ENCODE data around the gene EVX1.

The EVX1 gene

DNA sequence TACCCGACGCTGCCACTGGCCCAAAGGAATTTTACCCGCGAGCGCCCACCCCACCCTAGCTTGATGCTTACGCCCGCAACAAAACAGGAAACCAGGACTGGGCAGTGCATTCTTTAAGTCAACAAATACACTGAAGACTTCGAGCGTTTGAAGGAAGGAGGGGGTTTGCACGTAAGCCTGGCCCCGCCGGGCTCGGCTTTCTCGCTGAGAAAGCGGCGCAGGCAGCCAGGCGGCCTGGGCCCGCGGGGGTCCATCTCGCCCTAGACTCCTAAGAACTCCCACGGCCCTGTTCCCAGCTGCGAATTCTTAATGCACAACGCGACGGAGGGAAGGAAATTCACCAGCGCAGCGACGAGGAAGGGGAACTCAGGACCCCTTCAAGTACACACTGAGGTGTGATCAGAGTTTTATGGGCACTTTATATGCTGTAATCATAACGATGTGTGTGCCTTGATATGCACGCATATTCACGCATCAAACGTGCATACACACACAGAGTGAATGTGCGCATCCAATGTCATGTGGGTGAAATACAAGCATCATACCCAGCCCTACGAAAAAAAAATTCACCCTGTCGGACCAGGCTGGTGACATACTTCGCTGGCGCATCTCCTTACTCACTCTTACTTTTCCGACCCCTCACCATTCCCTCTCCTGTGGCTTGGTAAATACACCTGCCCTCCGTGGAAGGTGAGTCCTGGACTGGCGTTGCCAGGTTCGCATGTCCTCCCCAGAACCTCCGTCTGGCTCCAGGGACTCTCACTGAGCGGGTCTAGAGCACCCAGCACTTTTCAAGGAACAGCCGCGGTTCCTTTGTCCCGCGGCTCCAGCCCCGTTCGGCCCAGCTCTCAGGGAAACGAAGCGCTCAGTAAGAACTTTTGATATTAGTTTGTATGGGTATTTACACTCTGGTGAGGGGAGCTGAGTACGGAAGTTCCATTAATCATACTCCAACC is 37.0 kb upstream of the EVX1 start:
- no peak for DNase-seq (ENCODE audit: low read depth)

DNA sequence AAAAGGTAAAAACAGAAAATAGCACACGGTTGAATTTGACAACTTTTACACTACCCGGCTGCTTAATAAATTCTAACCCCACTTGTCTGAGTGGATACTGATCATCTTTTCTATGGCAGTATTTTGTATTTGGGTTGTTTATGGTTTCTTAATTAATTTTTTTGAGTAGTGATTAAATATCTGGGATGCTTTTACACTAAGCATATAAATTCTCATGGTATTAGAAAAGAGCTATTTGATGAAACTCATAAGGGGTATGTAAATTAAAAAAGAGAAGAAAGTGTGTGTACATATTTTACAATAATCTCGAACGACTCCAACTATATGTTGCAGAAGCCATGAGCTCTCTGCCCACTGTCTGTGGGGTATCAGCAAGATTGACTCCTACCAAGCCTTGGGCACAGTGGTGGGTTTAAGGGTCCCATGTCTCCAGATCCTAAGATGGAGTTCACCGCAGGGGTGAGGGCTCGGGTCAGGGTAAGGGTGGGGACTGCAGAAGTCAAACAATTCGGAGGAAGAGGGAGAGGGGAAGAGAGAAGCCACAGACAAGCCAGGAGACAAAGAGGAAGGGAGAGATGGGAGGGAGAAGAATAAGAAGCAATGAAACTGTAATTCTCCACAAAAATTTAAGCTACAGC is 35.1 kb upstream of the EVX1 start:
- TF ChIP-seq CTCF (IDR thresholded peaks at IDR 0.05; ENCODE audit: control insufficient read depth, insufficient read depth, low read depth, low read length, missing control alignments), result no peak
- DNase-seq (ENCODE audit: low read depth), result no peak
- no peak overlapping the region for H3K4me3 ChIP-seq (ENCODE audit: control insufficient read depth, low read depth, low read length)

More for the DNA sequence above, 37.0 kb upstream of the EVX1 start:
- peak overlapping the region; percentile 78 for H3K4me3 ChIP-seq (ENCODE audit: control insufficient read depth, low read depth, low read length)
- TF ChIP-seq CTCF (IDR thresholded peaks at IDR 0.05; ENCODE audit: control insufficient read depth, insufficient read depth, low read depth, low read length, missing control alignments), result peak; percentile 3

- no peak for DNase-seq (ENCODE audit: low read depth)
- no peak for TF ChIP-seq CTCF (IDR thresholded peaks at IDR 0.05; ENCODE audit: control insufficient read depth, insufficient read depth, low read depth, low read length, missing control alignments)
- H3K4me3 ChIP-seq (ENCODE audit: control insufficient read depth, low read depth, low read length), result no peak overlapping the region
Observed at GRCh38 chr7:27208998-27209397, 33.6 kb upstream of the EVX1 start.

DNA sequence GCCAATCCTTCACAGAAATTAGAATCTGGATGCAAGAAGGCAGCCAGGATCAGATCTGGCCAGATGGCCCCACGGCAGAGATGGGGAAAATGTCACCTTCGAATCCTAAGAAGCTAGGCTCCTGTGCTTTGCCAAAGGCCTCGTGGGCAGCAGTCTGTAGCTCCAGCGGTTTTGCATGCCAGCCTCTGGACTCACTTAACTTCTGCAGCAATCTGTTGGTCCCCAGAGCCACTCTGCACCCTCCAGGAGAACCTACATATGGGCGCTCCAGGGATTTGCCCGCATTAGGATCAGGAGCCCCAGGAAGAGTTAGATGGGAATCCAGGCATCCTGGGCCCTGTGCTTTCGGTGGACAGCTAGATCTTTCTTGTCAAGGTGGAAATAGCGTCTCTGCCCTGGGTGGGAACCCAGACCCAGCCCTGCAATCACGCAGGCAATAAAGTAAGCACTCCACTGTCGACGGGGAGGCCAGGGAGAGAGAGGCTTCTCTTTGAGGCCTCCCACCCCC is 32.6 kb upstream of the EVX1 start:
- DNase-seq (ENCODE audit: low read depth), result no peak
- TF ChIP-seq CTCF (IDR thresholded peaks at IDR 0.05; ENCODE audit: control insufficient read depth, insufficient read depth, low read depth, low read length, missing control alignments), result no peak
- H3K4me3 ChIP-seq (ENCODE audit: control insufficient read depth, low read depth, low read length), result no peak overlapping the region

DNA sequence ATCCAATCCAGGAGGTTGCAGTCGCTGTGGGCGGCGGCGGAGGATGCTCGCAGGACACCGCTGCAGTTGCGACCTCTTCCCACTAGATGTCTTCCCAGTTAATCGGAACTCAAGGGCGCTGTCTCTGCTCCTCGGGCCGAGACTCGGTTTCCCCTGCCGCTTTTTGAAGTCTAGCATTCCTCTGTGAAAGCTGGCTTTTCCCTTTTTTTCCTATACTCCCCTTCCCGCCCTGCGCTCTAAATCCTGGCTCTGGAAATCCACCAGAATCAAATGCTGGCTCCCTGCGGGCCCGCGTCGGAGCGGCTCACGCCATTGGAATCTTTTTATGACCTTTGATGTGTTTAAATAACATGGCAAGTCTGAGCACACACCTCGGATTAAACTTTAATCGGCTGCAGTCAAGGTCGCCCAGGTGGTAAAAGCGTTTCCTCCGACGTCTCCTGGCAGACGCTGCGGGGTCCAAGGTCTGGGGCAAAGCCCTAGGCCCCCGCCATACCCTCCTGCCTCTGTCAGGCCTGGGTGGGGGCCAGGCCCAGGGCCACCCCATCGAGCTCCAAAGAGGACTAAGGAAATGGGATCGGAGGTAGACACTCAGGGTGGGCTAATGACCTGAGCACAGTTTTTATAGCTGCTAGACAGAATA is 32.0 kb upstream of the EVX1 start:
- no peak for DNase-seq (ENCODE audit: low read depth)
- H3K4me3 ChIP-seq (ENCODE audit: control insufficient read depth, low read depth, low read length), result peak overlapping the region; percentile 25

More for the DNA sequence above, 32.0 kb upstream of the EVX1 start:
- TF ChIP-seq CTCF (IDR thresholded peaks at IDR 0.05; ENCODE audit: control insufficient read depth, insufficient read depth, low read depth, low read length, missing control alignments), result peak; percentile 76
